Activated naive CD4-positive, alpha-beta T cell treated with anti-CD3 and anti-CD28 coated beads, Interleukin-2, amount 50 U/mL, for 72 hours (primary cell): ENCODE measurements around the gene KRTAP19-5. TPM values are rescaled to one million over a fixed set of nuclear protein-coding genes. Genes with fewer than 3 reads are reported as not detected.

ENCODE experiments used
- total RNA-seq, 2 donors: library from RNA; stranded (reverse); gene quantifications; one replicate each; pipeline ENCODE4 v1.2.3, GENCODE V29; 2022

Gene KRTAP19-5
- total RNA-seq, 2 donors from 2014 or later: not detected

Other genes starting within 250 kb of the KRTAP19-5 start
- gene KRTAP24-1, start 219.2 kb downstream of the KRTAP19-5 start, total RNA-seq: not detected
- not detected for gene KRTAP25-1, start 212.6 kb downstream of the KRTAP19-5 start, total RNA-seq
- not detected for gene KRTAP26-1, start 181.8 kb downstream of the KRTAP19-5 start, total RNA-seq
- gene KRTAP27-1, start 164.4 kb downstream of the KRTAP19-5 start, total RNA-seq: not detected
- gene KRTAP23-1, start 153.5 kb downstream of the KRTAP19-5 start, total RNA-seq: not detected
- gene KRTAP13-2, start 129.9 kb downstream of the KRTAP19-5 start, total RNA-seq: not detected
- not detected for gene KRTAP13-1, start 106.1 kb downstream of the KRTAP19-5 start, total RNA-seq
- gene KRTAP13-3, start 76.2 kb downstream of the KRTAP19-5 start, total RNA-seq: not detected
- not detected for gene KRTAP13-4, start 71.9 kb downstream of the KRTAP19-5 start, total RNA-seq
- gene KRTAP15-1, start 61.9 kb downstream of the KRTAP19-5 start, total RNA-seq: not detected
- gene KRTAP19-1, start 21.8 kb downstream of the KRTAP19-5 start, total RNA-seq: not detected
- not detected for gene KRTAP19-2, start 14.7 kb downstream of the KRTAP19-5 start, total RNA-seq
- gene KRTAP19-3, start 10.1 kb downstream of the KRTAP19-5 start, total RNA-seq: not detected
- not detected for gene KRTAP19-4, start 5.0 kb downstream of the KRTAP19-5 start, total RNA-seq
- gene KRTAP19-6, start 39.7 kb upstream of the KRTAP19-5 start, total RNA-seq: not detected
- not detected for gene KRTAP19-7, start 59.2 kb upstream of the KRTAP19-5 start, total RNA-seq
- not detected for gene KRTAP22-2, start 88.3 kb upstream of the KRTAP19-5 start, total RNA-seq
- gene KRTAP6-3, start 90.3 kb upstream of the KRTAP19-5 start, total RNA-seq: not detected
- not detected for gene KRTAP6-2, start 96.8 kb upstream of the KRTAP19-5 start, total RNA-seq
- not detected for gene KRTAP22-1, start 98.9 kb upstream of the KRTAP19-5 start, total RNA-seq
- not detected for gene KRTAP6-1, start 111.8 kb upstream of the KRTAP19-5 start, total RNA-seq
- gene KRTAP20-1, start 114.3 kb upstream of the KRTAP19-5 start, total RNA-seq: not detected
- not detected for gene KRTAP20-4, start 118.5 kb upstream of the KRTAP19-5 start, total RNA-seq
- gene KRTAP20-2, start 133.1 kb upstream of the KRTAP19-5 start, total RNA-seq: not detected
- gene KRTAP20-3, start 140.7 kb upstream of the KRTAP19-5 start, total RNA-seq: not detected
- not detected for gene KRTAP21-3, start 216.6 kb upstream of the KRTAP19-5 start, total RNA-seq
- not detected for gene KRTAP21-2, start 245.1 kb upstream of the KRTAP19-5 start, total RNA-seq